SK-N-SH (cell line): ENCODE results near the gene SEMA3D.

Source experiments
- CHD2 ChIP-seq: fragments of 150-350 bp; IDR thresholded peaks from 2 replicates; pipeline ENCODE4 v1.6.1; 2018; ENCODE audit warnings: low read length; ENCODE audit not compliant: partially characterized antibody
- EP300 ChIP-seq, 2 experiments: IDR thresholded peaks; 2 replicates each; pipeline versions ENCODE4 v1.4.0 to v1.6.1; 2012; ENCODE audit warnings: borderline replicate concordance in 1 of 2, low read depth in 1 of 2, low read length in 1 of 2
- EZH2phosphoT487 ChIP-seq: fragments of 200-600 bp; sonication (generic); IDR thresholded peaks from 2 replicates; pipeline ENCODE4 v1.6.1; 2017; ENCODE audit warnings: low read depth, mixed run types, mild to moderate bottlenecking, antibody characterized with exemption, moderate library complexity, borderline replicate concordance
- MXI1 ChIP-seq: IDR thresholded peaks from 2 replicates; pipeline ENCODE4 v1.6.1; 2012; ENCODE audit warnings: mild to moderate bottlenecking, low read depth, low read length, improper control_type of control experiment
- NRF1 ChIP-seq: IDR thresholded peaks from 2 replicates; pipeline ENCODE4 v1.6.1; 2012; ENCODE audit warnings: low read depth, mild to moderate bottlenecking, low read length
- POLR2AphosphoS5 ChIP-seq: IDR thresholded peaks from 2 replicates; pipeline ENCODE4 v1.6.1; 2012; ENCODE audit warnings: low read depth, low read length
- RAD21 ChIP-seq: IDR thresholded peaks from 2 replicates; pipeline ENCODE4 v1.6.1; 2012; ENCODE audit warnings: mild to moderate bottlenecking, low read length
- RFX5 ChIP-seq: IDR thresholded peaks from 2 replicates; pipeline ENCODE4 v1.6.1; 2012; ENCODE audit warnings: mild to moderate bottlenecking, improper control_type of control experiment, low read length
- RXRA ChIP-seq: IDR thresholded peaks from 2 replicates; pipeline ENCODE4 v1.4.0; 2012; ENCODE audit warnings: low read depth, mild to moderate bottlenecking, borderline replicate concordance
- SMC3 ChIP-seq: IDR thresholded peaks from 2 replicates; pipeline ENCODE4 v1.6.1; 2012; ENCODE audit warnings: low read depth, low read length, improper control_type of control experiment
- TF ChIP-seq, protein P1 (sequence below): fragments of 200-600 bp; sonication (generic); IDR thresholded peaks from 2 replicates; pipeline ENCODE4 v1.6.1; 2017; ENCODE audit warnings: antibody characterized with exemption, mild to moderate bottlenecking, moderate library complexity
- TF ChIP-seq, protein P2 (sequence below): IDR thresholded peaks from 2 replicates; pipeline ENCODE4 v1.6.1; 2012; ENCODE audit warnings: mild to moderate bottlenecking, low read depth, low read length, moderate library complexity
- TF ChIP-seq, protein P3 (sequence below): IDR thresholded peaks from 2 replicates; pipeline ENCODE4 v1.4.0; 2012; ENCODE audit warnings: low read depth, borderline replicate concordance
- TF ChIP-seq, protein P4 (sequence below): IDR thresholded peaks from 2 replicates; pipeline ENCODE4 v1.4.0; 2012; ENCODE audit warnings: low read depth, borderline replicate concordance

DNA sequence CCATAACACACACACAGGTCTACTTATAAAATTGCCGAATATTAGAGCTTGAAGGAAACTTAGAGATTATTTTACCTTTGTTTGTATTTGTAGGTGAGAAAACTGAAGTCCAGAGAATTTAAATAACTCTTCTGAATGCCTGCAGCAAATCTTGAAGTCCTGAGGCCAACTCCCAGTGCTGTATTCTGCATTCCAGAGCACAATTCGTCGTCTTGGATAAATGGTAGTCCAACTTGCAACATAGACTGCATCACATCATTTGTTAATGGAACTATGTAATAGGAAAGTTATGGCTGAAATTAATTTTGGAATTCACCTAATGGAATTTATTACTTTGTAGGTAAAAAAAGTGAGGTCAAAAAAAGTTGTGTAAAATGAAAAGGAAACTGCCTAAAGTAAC lies 37.3 kb upstream of the SEMA3D start:
- TF ChIP-seq, protein P1, sequence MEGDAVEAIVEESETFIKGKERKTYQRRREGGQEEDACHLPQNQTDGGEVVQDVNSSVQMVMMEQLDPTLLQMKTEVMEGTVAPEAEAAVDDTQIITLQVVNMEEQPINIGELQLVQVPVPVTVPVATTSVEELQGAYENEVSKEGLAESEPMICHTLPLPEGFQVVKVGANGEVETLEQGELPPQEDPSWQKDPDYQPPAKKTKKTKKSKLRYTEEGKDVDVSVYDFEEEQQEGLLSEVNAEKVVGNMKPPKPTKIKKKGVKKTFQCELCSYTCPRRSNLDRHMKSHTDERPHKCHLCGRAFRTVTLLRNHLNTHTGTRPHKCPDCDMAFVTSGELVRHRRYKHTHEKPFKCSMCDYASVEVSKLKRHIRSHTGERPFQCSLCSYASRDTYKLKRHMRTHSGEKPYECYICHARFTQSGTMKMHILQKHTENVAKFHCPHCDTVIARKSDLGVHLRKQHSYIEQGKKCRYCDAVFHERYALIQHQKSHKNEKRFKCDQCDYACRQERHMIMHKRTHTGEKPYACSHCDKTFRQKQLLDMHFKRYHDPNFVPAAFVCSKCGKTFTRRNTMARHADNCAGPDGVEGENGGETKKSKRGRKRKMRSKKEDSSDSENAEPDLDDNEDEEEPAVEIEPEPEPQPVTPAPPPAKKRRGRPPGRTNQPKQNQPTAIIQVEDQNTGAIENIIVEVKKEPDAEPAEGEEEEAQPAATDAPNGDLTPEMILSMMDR, result no peak
- TF ChIP-seq MXI1, result no peak
- TF ChIP-seq, protein P2, sequence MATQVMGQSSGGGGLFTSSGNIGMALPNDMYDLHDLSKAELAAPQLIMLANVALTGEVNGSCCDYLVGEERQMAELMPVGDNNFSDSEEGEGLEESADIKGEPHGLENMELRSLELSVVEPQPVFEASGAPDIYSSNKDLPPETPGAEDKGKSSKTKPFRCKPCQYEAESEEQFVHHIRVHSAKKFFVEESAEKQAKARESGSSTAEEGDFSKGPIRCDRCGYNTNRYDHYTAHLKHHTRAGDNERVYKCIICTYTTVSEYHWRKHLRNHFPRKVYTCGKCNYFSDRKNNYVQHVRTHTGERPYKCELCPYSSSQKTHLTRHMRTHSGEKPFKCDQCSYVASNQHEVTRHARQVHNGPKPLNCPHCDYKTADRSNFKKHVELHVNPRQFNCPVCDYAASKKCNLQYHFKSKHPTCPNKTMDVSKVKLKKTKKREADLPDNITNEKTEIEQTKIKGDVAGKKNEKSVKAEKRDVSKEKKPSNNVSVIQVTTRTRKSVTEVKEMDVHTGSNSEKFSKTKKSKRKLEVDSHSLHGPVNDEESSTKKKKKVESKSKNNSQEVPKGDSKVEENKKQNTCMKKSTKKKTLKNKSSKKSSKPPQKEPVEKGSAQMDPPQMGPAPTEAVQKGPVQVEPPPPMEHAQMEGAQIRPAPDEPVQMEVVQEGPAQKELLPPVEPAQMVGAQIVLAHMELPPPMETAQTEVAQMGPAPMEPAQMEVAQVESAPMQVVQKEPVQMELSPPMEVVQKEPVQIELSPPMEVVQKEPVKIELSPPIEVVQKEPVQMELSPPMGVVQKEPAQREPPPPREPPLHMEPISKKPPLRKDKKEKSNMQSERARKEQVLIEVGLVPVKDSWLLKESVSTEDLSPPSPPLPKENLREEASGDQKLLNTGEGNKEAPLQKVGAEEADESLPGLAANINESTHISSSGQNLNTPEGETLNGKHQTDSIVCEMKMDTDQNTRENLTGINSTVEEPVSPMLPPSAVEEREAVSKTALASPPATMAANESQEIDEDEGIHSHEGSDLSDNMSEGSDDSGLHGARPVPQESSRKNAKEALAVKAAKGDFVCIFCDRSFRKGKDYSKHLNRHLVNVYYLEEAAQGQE, result no peak
- no peak for TF ChIP-seq SMC3
- TF ChIP-seq RXRA, result no peak
- TF ChIP-seq EP300 (IDR thresholded peaks at IDR 0.05; ENCODE audit: borderline replicate concordance in 1 of 2, low read depth in 1 of 2, low read length in 1 of 2), result no peak
- no peak for TF ChIP-seq RAD21
- no peak for TF ChIP-seq POLR2AphosphoS5
- no peak for TF ChIP-seq EZH2phosphoT487
- TF ChIP-seq, protein P3, sequence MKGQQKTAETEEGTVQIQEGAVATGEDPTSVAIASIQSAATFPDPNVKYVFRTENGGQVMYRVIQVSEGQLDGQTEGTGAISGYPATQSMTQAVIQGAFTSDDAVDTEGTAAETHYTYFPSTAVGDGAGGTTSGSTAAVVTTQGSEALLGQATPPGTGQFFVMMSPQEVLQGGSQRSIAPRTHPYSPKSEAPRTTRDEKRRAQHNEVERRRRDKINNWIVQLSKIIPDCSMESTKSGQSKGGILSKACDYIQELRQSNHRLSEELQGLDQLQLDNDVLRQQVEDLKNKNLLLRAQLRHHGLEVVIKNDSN, result no peak
- TF ChIP-seq NRF1, result no peak
- TF ChIP-seq, protein P4, sequence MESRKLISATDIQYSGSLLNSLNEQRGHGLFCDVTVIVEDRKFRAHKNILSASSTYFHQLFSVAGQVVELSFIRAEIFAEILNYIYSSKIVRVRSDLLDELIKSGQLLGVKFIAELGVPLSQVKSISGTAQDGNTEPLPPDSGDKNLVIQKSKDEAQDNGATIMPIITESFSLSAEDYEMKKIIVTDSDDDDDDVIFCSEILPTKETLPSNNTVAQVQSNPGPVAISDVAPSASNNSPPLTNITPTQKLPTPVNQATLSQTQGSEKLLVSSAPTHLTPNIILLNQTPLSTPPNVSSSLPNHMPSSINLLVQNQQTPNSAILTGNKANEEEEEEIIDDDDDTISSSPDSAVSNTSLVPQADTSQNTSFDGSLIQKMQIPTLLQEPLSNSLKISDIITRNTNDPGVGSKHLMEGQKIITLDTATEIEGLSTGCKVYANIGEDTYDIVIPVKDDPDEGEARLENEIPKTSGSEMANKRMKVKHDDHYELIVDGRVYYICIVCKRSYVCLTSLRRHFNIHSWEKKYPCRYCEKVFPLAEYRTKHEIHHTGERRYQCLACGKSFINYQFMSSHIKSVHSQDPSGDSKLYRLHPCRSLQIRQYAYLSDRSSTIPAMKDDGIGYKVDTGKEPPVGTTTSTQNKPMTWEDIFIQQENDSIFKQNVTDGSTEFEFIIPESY, result no peak
- TF ChIP-seq RFX5, result no peak
- no peak for TF ChIP-seq CHD2
